GM12892 (cell line): ENCODE data around the gene CACNA2D3.

ENCODE experiments used
- POLR2A ChIP-seq: IDR thresholded peaks from 2 replicates; pipeline ENCODE4 v1.6.1; 2011; ENCODE audit warnings: low read depth, low read length, control low read depth
- TAF1 ChIP-seq: IDR thresholded peaks from 2 replicates; pipeline ENCODE4 v1.6.1; 2011; ENCODE audit warnings: low read depth, mild to moderate bottlenecking, control low read depth, low read length, borderline replicate concordance

DNA sequence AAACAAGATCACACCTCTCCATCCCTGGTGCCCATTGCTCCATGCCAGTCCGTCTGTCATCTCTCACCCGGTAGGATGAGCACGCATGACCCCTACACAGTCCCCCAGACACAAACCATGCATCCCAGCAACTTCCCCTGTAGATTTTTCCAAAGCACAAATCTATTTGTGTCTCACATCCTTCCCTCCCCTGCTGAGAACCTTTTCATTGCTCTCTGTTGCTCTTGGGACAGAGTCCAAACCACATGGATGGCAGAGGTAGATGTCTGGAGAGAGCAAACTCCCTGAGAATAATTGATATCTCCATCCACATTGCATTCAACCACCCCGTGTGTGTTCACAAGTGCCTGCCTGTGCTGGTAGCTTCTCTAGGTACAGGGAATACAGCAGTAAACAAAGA, 835.4 kb downstream of the CACNA2D3 start:
- TF ChIP-seq POLR2A, result no peak
- TF ChIP-seq TAF1, result no peak
